A549 (cell line): ENCODE measurements around the gene DAO.

Experiments used
- CEBPB ChIP-seq, 2 experiments: fragments of >200 bp in 1 of 2; sonication (Bioruptor Twin) in 1 of 2; formaldehyde crosslinking in 1 of 2; IDR thresholded peaks; 2 replicates each; pipeline ENCODE4 v1.6.1; 2012 to 2016
- CHD2 ChIP-seq: fragments of 150-350 bp; IDR thresholded peaks from 2 replicates; pipeline ENCODE4 v1.6.1; 2014; ENCODE audit warnings: low read length; ENCODE audit not compliant: partially characterized antibody
- CTCF ChIP-seq: fragments of >200 bp; sonication (Bioruptor Twin); formaldehyde crosslinking; IDR thresholded peaks from 3 replicates; pipeline ENCODE4 v1.5.1; 2016
- JUNB ChIP-seq: fragments of >200 bp; sonication (Bioruptor Twin); formaldehyde crosslinking; IDR thresholded peaks from 2 replicates; pipeline ENCODE4 v1.6.1; 2016
- RAD21 ChIP-seq, 2 experiments: fragments of >200 bp in 1 of 2; sonication (Bioruptor Twin) in 1 of 2; formaldehyde crosslinking in 1 of 2; IDR thresholded peaks in 1 of 2; conservative IDR thresholded peaks in 1 of 2; 2 replicates in 1 of 2; 3 replicates in 1 of 2; pipeline ENCODE4 v1.6.1; 2012 to 2018; ENCODE audit warnings: inconsistent platforms in 1 of 2

- TF ChIP-seq CEBPB (IDR thresholded peaks at IDR 0.05) (no peak), CTCF (no peak), CHD2 (no peak), RAD21 (conservative IDR thresholded peaks at IDR 0.05 in 1 of 2, IDR thresholded peaks at IDR 0.05 in 1 of 2) (no peak), JUNB (no peak)
Observed at GRCh38 chr12:108833355-108833733, 46.5 kb upstream of the DAO start.
